ENCODE results near the gene RBM15B. TPM values are rescaled to one million over a fixed set of nuclear protein-coding genes. Genes with fewer than 3 reads are reported as not detected.

RBM15B gene
- total and polyA plus RNA-seq, 2 experiments from 2014 or later, result 16.3 to 57.9 TPM

DNA sequence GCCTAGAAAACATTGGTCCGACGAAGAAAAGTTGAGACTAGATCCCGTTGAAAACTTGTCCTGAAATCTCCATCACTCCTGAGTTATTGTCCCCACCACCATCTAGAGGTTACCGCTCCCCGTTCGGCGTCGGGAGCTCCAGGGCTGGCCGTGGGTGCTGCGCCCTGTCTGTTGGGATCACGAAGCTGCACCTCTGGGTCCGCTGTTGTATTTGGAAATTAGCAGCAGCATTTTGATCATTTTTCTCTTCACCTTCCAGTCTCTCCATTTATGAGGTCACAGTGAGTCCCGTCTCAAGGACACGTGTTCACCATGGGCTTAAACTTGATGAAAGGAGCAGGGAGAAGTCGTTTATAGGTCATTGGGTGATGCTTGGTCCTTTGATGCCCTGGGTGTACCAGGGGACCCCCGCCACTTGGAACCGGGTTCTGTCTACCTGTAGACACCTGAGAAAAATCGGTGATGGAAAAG is 5.4 kb upstream of the RBM15B start:
- peaks cover 23% of the 10 kb centered on the region for H3K36me3 ChIP-seq (ENCODE audit: insufficient read depth)
- H3K9me2 ChIP-seq (ENCODE audit: insufficient read depth), result no peaks in the 10 kb centered on the region
- H3K27me3 ChIP-seq (ENCODE audit: insufficient read depth), result no peaks in the 10 kb centered on the region
- Mint-ChIP-seq H3K4me3 (peak overlapping the region; percentile 99), H3K27ac (peak overlapping the region; percentile 81), H3K36me3 (ENCODE audit: low read depth) (peaks cover 51% of the 10 kb centered on the region), H3K9me3 (no peaks in the 10 kb centered on the region), H3K27me3 (ENCODE audit: insufficient read depth, low read depth, poor library complexity) (peaks cover 7% of the 10 kb centered on the region), H3K4me1 (peaks cover 48% of the 10 kb centered on the region)
- H4K20me1 ChIP-seq (replicated peaks; ENCODE audit: insufficient read depth), result peaks cover 32% of the 10 kb centered on the region
- ATAC-seq (no peak; the same call in 2 of the 3 replicates), DNase-seq (ENCODE audit: low spot score) (no peak)
- H3F3A ChIP-seq (replicated peaks; ENCODE audit: low read depth), result peaks cover 46% of the 10 kb centered on the region
- peak overlapping the region; percentile 39; the same call in 1 of the 2 replicates for H3K27ac ChIP-seq (ENCODE audit: low read depth)
- peaks cover 39% of the 10 kb centered on the region for H3K79me2 ChIP-seq (replicated peaks; ENCODE audit: insufficient read depth)
- peak overlapping the region; percentile 99 for H3K4me2 ChIP-seq
- H2AFZ ChIP-seq, result no peak overlapping the region
- peak overlapping the region; percentile 100 for H3K4me3 ChIP-seq
- TF ChIP-seq, protein P1, sequence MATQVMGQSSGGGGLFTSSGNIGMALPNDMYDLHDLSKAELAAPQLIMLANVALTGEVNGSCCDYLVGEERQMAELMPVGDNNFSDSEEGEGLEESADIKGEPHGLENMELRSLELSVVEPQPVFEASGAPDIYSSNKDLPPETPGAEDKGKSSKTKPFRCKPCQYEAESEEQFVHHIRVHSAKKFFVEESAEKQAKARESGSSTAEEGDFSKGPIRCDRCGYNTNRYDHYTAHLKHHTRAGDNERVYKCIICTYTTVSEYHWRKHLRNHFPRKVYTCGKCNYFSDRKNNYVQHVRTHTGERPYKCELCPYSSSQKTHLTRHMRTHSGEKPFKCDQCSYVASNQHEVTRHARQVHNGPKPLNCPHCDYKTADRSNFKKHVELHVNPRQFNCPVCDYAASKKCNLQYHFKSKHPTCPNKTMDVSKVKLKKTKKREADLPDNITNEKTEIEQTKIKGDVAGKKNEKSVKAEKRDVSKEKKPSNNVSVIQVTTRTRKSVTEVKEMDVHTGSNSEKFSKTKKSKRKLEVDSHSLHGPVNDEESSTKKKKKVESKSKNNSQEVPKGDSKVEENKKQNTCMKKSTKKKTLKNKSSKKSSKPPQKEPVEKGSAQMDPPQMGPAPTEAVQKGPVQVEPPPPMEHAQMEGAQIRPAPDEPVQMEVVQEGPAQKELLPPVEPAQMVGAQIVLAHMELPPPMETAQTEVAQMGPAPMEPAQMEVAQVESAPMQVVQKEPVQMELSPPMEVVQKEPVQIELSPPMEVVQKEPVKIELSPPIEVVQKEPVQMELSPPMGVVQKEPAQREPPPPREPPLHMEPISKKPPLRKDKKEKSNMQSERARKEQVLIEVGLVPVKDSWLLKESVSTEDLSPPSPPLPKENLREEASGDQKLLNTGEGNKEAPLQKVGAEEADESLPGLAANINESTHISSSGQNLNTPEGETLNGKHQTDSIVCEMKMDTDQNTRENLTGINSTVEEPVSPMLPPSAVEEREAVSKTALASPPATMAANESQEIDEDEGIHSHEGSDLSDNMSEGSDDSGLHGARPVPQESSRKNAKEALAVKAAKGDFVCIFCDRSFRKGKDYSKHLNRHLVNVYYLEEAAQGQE (IDR thresholded peaks at IDR 0.05; ENCODE audit: unreplicated experiment), result no peak
- TF ChIP-seq STAT1 (IDR thresholded peaks at IDR 0.05; ENCODE audit: unreplicated experiment) (no peak), ZNF331 (CRISPR knock-in tag; IDR thresholded peaks at IDR 0.05; ENCODE audit: low read depth) (no peak), POLR2AphosphoS5 (IDR thresholded peaks at IDR 0.05; ENCODE audit: low read depth) (no peak), NANOG (IDR thresholded peaks at IDR 0.05; ENCODE audit: borderline replicate concordance) (no peak), EZH2phosphoT487 (IDR thresholded peaks at IDR 0.05; ENCODE audit: unreplicated experiment) (no peak), EZH2 (IDR thresholded peaks at IDR 0.05; ENCODE audit: low read depth, unreplicated experiment) (no peak)
- TF ChIP-seq, protein P2, sequence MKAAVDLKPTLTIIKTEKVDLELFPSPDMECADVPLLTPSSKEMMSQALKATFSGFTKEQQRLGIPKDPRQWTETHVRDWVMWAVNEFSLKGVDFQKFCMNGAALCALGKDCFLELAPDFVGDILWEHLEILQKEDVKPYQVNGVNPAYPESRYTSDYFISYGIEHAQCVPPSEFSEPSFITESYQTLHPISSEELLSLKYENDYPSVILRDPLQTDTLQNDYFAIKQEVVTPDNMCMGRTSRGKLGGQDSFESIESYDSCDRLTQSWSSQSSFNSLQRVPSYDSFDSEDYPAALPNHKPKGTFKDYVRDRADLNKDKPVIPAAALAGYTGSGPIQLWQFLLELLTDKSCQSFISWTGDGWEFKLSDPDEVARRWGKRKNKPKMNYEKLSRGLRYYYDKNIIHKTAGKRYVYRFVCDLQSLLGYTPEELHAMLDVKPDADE (IDR thresholded peaks at IDR 0.05), result no peak
- peaks cover 32% of the 10 kb centered on the region for H3K4me1 ChIP-seq (ENCODE audit: insufficient read depth)

DNA sequence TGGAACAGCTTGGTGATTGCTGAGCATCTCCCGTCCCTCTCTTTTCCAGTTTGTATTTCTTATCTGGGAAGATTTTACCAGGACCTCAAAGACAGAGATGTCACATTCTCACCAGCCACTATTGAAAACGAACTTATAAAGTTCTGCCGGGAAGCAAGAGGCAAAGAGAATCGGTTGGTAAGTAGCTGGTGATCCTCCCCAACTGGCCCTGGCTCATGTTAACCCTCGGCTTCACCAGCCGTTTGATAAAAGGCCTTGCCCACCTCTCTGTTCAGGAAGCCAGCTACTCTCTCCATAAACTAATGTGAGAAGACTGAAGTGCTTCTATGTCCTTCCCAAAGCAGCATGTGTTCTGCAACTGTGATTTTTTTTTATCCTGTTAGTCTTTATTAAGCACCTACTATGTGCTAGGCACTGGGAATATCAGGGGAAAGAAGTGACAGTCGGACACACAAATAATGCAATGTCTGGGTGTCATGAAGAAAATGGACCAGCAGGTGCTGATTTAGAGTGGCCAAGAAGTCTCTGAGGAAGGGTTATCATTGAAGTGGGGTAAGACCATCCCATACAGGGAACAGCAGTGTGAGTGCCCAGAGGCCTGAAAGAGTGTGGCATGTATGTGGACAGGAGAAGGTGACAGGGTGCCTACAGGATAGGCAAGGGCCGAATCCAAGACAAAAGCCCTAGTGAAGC is 4.8 kb upstream of the RBM15B start:
- TF ChIP-seq ZNF331 (CRISPR knock-in tag; IDR thresholded peaks at IDR 0.05; ENCODE audit: low read depth) (no peak), POLR2AphosphoS5 (IDR thresholded peaks at IDR 0.05; ENCODE audit: low read depth) (no peak), JUNB (IDR thresholded peaks at IDR 0.05; ENCODE audit: unreplicated experiment) (no peak), NANOG (IDR thresholded peaks at IDR 0.05; ENCODE audit: borderline replicate concordance) (no peak), ZNF114 (CRISPR knock-in tag; IDR thresholded peaks at IDR 0.05) (no peak), EZH2 (IDR thresholded peaks at IDR 0.05; ENCODE audit: low read depth, unreplicated experiment) (no peak)
- TF ChIP-seq, protein P2 (IDR thresholded peaks at IDR 0.05), result no peak
- TF ChIP-seq, protein P3, sequence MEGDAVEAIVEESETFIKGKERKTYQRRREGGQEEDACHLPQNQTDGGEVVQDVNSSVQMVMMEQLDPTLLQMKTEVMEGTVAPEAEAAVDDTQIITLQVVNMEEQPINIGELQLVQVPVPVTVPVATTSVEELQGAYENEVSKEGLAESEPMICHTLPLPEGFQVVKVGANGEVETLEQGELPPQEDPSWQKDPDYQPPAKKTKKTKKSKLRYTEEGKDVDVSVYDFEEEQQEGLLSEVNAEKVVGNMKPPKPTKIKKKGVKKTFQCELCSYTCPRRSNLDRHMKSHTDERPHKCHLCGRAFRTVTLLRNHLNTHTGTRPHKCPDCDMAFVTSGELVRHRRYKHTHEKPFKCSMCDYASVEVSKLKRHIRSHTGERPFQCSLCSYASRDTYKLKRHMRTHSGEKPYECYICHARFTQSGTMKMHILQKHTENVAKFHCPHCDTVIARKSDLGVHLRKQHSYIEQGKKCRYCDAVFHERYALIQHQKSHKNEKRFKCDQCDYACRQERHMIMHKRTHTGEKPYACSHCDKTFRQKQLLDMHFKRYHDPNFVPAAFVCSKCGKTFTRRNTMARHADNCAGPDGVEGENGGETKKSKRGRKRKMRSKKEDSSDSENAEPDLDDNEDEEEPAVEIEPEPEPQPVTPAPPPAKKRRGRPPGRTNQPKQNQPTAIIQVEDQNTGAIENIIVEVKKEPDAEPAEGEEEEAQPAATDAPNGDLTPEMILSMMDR (conservative IDR thresholded peaks at IDR 0.05; ENCODE audit: low read depth in 2 of 2), result no peak
- peaks cover 32% of the 10 kb centered on the region for H4K20me1 ChIP-seq (replicated peaks; ENCODE audit: insufficient read depth)
- DNase-seq (ENCODE audit: low spot score) (no peak), ATAC-seq (no peak)
- peak overlapping the region; percentile 100 for H3K4me3 ChIP-seq
- peaks cover 34% of the 10 kb centered on the region for H3K4me1 ChIP-seq (ENCODE audit: insufficient read depth)
- H3K4me3 Mint-ChIP-seq, result peak overlapping the region; percentile 99
- no peak overlapping the region for H2AFZ ChIP-seq
- peak overlapping the region; percentile 99 for H3K4me2 ChIP-seq
- peaks cover 39% of the 10 kb centered on the region for H3K79me2 ChIP-seq (replicated peaks; ENCODE audit: insufficient read depth)
- H3K36me3 ChIP-seq (ENCODE audit: insufficient read depth), result peaks cover 23% of the 10 kb centered on the region
- peaks cover 6% of the 10 kb centered on the region for H3K27me3 Mint-ChIP-seq (ENCODE audit: insufficient read depth, low read depth, poor library complexity)
- peak overlapping the region; percentile 81 for H3K27ac Mint-ChIP-seq
- H3K9me2 ChIP-seq (ENCODE audit: insufficient read depth), result no peaks in the 10 kb centered on the region
- H3K4me1 Mint-ChIP-seq, result peaks cover 50% of the 10 kb centered on the region
- H3K27me3 ChIP-seq (ENCODE audit: insufficient read depth), result no peaks in the 10 kb centered on the region
- H3F3A ChIP-seq (replicated peaks; ENCODE audit: low read depth), result peaks cover 46% of the 10 kb centered on the region
- peaks cover 53% of the 10 kb centered on the region for H3K36me3 Mint-ChIP-seq (ENCODE audit: low read depth)
- no peaks in the 10 kb centered on the region for H3K9me3 Mint-ChIP-seq
- H3K27ac ChIP-seq (ENCODE audit: low read depth), result peak overlapping the region; percentile 39; the same call in 1 of the 2 replicates
